ENCODE data around the gene LSM4.
A peak's percentile ranks its signal among the peaks of the same experiment; 100 is the strongest.

GRCh38 chr19:18304458-18305310, 18.2 kb downstream of the LSM4 start:
- TF ChIP-seq ZKSCAN1 (IDR thresholded peaks at IDR 0.05; ENCODE audit: low read length) (no peak), GTF2F1 (IDR thresholded peaks at IDR 0.05; ENCODE audit: low read length) (no peak), POLR2G (IDR thresholded peaks at IDR 0.05; ENCODE audit: low read depth, low read length) (peak; percentile 91), MXD4 (CRISPR knock-in tag; IDR thresholded peaks at IDR 0.05) (no peak), ZBTB40 (IDR thresholded peaks at IDR 0.05) (no peak), ZBTB40 (CRISPR knock-in tag; IDR thresholded peaks at IDR 0.05) (peak; percentile 18; the same call in 1 of the 2 replicates), PBX2 (CRISPR knock-in tag; IDR thresholded peaks at IDR 0.05) (no peak), BCLAF1 (IDR thresholded peaks at IDR 0.05) (no peak), CTCF (CRISPR knock-in tag; IDR thresholded peaks at IDR 0.05) (peak; percentile 61), SIX4 (CRISPR knock-in tag; IDR thresholded peaks at IDR 0.05) (no peak; the same call in 1 of the 2 replicates), NR2F1 (CRISPR knock-in tag; IDR thresholded peaks at IDR 0.05) (no peak), ELF4 (CRISPR knock-in tag; IDR thresholded peaks at IDR 0.05; ENCODE audit: borderline replicate concordance) (peak; percentile 70; the same call in 1 of the 2 replicates)
